ENCODE data around the gene PAK4. TPM values are rescaled to one million over a fixed set of nuclear protein-coding genes. Genes with fewer than 3 reads are reported as not detected.

Gene PAK4
- total and polyA plus RNA-seq, 2 of the 13 experiments (the other 11 are each of a cell fraction or from before 2014, with no cell fraction given) = 9.5 to 17.8 TPM

DNA sequence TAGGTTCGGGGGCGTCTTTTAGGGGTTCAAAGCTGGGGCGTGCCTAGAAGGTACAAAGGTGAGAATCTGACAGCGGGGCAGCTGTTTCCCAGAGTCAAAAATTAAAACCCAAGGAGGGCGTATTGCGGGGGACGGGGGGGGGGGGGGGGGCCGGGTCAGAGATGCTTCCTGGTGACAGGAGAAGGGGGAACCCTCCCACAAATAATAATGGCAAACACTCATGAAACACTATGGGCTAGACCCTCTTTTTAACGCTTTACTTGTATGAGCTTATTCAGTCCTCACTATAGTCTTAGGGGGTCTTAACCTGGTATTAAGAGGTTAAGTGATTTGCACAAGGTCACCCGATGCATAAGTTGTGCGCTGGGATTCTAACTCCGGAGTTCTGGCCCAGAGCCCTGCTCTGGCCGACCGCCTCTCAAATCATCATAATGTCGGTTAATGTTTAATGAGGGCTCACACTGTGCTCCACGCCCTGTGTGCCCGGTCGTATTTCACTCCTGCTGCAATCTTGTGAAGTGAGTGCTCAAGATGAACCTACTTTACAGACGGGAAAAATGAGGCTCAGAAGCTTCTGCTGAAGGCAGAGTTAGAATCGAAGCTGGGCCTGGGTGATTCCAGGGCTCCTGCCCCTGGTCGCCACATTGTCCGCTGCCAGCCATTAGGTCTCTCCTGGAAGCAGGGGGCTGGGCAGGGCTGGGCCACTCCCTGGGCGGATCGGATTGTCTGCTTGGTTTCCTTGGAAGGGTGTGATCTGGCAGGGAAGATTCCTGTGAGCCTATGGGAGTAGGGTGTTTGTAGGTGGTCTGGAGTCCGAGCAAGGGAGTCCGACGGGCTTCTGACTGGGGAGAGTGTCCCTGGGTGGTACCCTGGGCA, 964 bp downstream of the PAK4 start (continued):
- TF ChIP-seq SPEN (CRISPR knock-in tag; IDR thresholded peaks at IDR 0.05; ENCODE audit: low read depth) (no peak), ZSCAN22 (CRISPR knock-in tag; IDR thresholded peaks at IDR 0.05) (no peak), ZNF709 (CRISPR knock-in tag; IDR thresholded peaks at IDR 0.05) (no peak), RCOR2 (CRISPR knock-in tag; IDR thresholded peaks at IDR 0.05) (peak; percentile 91), ATM (IDR thresholded peaks at IDR 0.05; ENCODE audit: borderline replicate concordance) (no peak), KLF6 (CRISPR knock-in tag; IDR thresholded peaks at IDR 0.05) (no peak), ISL2 (CRISPR knock-in tag; IDR thresholded peaks at IDR 0.05) (no peak), ZNF724P (CRISPR knock-in tag; IDR thresholded peaks at IDR 0.05; ENCODE audit: borderline replicate concordance) (0 out of 2 replicates have a peak, but pooled peaks have one; percentile 62), GATA4 (IDR thresholded peaks at IDR 0.05; ENCODE audit: borderline replicate concordance, low read depth) (no peak), NCOA5 (CRISPR knock-in tag; IDR thresholded peaks at IDR 0.05) (no peak), SETDB1 (CRISPR knock-in tag; IDR thresholded peaks at IDR 0.05; ENCODE audit: borderline replicate concordance) (no peak), ZNF577 (CRISPR knock-in tag; IDR thresholded peaks at IDR 0.05; ENCODE audit: borderline replicate concordance, low read depth) (no peak), ZMAT3 (CRISPR knock-in tag; conservative IDR thresholded peaks at IDR 0.05) (no peak)
- TF ChIP-seq, protein P1, sequence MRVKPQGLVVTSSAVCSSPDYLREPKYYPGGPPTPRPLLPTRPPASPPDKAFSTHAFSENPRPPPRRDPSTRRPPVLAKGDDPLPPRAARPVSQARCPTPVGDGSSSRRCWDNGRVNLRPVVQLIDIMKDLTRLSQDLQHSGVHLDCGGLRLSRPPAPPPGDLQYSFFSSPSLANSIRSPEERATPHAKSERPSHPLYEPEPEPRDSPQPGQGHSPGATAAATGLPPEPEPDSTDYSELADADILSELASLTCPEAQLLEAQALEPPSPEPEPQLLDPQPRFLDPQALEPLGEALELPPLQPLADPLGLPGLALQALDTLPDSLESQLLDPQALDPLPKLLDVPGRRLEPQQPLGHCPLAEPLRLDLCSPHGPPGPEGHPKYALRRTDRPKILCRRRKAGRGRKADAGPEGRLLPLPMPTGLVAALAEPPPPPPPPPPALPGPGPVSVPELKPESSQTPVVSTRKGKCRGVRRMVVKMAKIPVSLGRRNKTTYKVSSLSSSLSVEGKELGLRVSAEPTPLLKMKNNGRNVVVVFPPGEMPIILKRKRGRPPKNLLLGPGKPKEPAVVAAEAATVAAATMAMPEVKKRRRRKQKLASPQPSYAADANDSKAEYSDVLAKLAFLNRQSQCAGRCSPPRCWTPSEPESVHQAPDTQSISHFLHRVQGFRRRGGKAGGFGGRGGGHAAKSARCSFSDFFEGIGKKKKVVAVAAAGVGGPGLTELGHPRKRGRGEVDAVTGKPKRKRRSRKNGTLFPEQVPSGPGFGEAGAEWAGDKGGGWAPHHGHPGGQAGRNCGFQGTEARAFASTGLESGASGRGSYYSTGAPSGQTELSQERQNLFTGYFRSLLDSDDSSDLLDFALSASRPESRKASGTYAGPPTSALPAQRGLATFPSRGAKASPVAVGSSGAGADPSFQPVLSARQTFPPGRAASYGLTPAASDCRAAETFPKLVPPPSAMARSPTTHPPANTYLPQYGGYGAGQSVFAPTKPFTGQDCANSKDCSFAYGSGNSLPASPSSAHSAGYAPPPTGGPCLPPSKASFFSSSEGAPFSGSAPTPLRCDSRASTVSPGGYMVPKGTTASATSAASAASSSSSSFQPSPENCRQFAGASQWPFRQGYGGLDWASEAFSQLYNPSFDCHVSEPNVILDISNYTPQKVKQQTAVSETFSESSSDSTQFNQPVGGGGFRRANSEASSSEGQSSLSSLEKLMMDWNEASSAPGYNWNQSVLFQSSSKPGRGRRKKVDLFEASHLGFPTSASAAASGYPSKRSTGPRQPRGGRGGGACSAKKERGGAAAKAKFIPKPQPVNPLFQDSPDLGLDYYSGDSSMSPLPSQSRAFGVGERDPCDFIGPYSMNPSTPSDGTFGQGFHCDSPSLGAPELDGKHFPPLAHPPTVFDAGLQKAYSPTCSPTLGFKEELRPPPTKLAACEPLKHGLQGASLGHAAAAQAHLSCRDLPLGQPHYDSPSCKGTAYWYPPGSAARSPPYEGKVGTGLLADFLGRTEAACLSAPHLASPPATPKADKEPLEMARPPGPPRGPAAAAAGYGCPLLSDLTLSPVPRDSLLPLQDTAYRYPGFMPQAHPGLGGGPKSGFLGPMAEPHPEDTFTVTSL (CRISPR knock-in tag; IDR thresholded peaks at IDR 0.05; ENCODE audit: borderline replicate concordance) = no peak
- TF ChIP-seq, protein P2, sequence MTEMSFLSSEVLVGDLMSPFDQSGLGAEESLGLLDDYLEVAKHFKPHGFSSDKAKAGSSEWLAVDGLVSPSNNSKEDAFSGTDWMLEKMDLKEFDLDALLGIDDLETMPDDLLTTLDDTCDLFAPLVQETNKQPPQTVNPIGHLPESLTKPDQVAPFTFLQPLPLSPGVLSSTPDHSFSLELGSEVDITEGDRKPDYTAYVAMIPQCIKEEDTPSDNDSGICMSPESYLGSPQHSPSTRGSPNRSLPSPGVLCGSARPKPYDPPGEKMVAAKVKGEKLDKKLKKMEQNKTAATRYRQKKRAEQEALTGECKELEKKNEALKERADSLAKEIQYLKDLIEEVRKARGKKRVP (CRISPR knock-in tag; IDR thresholded peaks at IDR 0.05) = peak in 1 of 2 experiments; percentile 67; a peak in 1 of 4 replicates
- TF ChIP-seq, protein P3, sequence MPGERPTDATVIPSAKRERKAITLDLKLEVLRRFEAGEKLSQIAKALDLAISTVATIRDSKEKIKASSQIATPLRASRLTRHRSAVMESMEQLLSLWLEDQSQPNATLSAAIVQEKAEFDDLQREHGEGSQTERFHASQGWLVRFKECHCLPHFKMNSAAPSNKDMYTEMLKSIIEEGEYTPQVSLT (CRISPR knock-in tag; IDR thresholded peaks at IDR 0.05; ENCODE audit: borderline replicate concordance, low read depth) = no peak
- TF ChIP-seq, protein P4, sequence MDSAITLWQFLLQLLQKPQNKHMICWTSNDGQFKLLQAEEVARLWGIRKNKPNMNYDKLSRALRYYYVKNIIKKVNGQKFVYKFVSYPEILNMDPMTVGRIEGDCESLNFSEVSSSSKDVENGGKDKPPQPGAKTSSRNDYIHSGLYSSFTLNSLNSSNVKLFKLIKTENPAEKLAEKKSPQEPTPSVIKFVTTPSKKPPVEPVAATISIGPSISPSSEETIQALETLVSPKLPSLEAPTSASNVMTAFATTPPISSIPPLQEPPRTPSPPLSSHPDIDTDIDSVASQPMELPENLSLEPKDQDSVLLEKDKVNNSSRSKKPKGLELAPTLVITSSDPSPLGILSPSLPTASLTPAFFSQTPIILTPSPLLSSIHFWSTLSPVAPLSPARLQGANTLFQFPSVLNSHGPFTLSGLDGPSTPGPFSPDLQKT (CRISPR knock-in tag; IDR thresholded peaks at IDR 0.05; ENCODE audit: borderline replicate concordance) = no peak

All from HepG2 (cell line).